T-helper 1 cell treated with Interleukin-12 subunit alpha and Interleukin-12 subunit beta and Interleukin-4 antibody, amounts not matched to agents 30 μg/mL and 1 μg/mL, for 36 hours (primary cell): ENCODE measurements around the gene FAM83E.
A peak's percentile ranks its signal among the peaks of the same experiment; 100 is the strongest.
"Not testable (repeated sequence)": the region's sequence is repeated elsewhere in the genome, so short reads cannot be mapped to it uniquely, and the experiment has no call there.

Source experiments
- H3K27ac Mint-ChIP-seq: one replicate; pipeline ENCODE4 v1.8.0; 2021; ENCODE audit warnings: mild to moderate bottlenecking, mixed read lengths
- H3K27me3 Mint-ChIP-seq: one replicate; pipeline ENCODE4 v1.8.0; 2021; ENCODE audit warnings: low read depth, mixed read lengths
- H3K36me3 Mint-ChIP-seq: one replicate; pipeline ENCODE4 v1.8.0; 2021; ENCODE audit warnings: low read depth, mixed read lengths
- H3K4me1 Mint-ChIP-seq: one replicate; pipeline ENCODE4 v1.8.0; 2021; ENCODE audit warnings: low read depth, mixed read lengths
- H3K4me3 Mint-ChIP-seq: one replicate; pipeline ENCODE4 v1.8.0; 2021; ENCODE audit warnings: mild to moderate bottlenecking, moderate library complexity, mixed read lengths
- H3K9me3 Mint-ChIP-seq: one replicate; pipeline ENCODE4 v1.8.0; 2021; ENCODE audit warnings: mixed read lengths

The FAM83E gene

GRCh38 chr19:48635966-48636858 lies 21.3 kb upstream of the FAM83E start:
- no peaks in the 10 kb centered on the region for H3K9me3 Mint-ChIP-seq
- peak overlapping the region; percentile 93 for H3K4me3 Mint-ChIP-seq
- peaks cover 27% of the 10 kb centered on the region for H3K4me1 Mint-ChIP-seq
- H3K27me3 Mint-ChIP-seq, result no peaks in the 10 kb centered on the region
- peak overlapping the region; percentile 76 for H3K27ac Mint-ChIP-seq
- H3K36me3 Mint-ChIP-seq, result peaks cover 6% of the 10 kb centered on the region

- H3K4me1 Mint-ChIP-seq, result peaks cover 27% of the 10 kb centered on the region
Measured at GRCh38 chr19:48635263-48635965, 20.5 kb upstream of the FAM83E start.

GRCh38 chr19:48634424-48635262 lies 19.8 kb upstream of the FAM83E start:
- Mint-ChIP-seq H3K4me1 (peaks cover 28% of the 10 kb centered on the region), H3K27ac (peak overlapping the region; percentile 81), H3K9me3 (no peaks in the 10 kb centered on the region), H3K36me3 (peaks cover 8% of the 10 kb centered on the region), H3K27me3 (no peaks in the 10 kb centered on the region), H3K4me3 (peak overlapping the region; percentile 76)

More at GRCh38 chr19:48635263-48635965, 20.5 kb upstream of the FAM83E start:
- H3K27ac Mint-ChIP-seq, result peak overlapping the region; percentile 81
- H3K27me3 Mint-ChIP-seq, result no peaks in the 10 kb centered on the region
- no peaks in the 10 kb centered on the region for H3K9me3 Mint-ChIP-seq
- peaks cover 6% of the 10 kb centered on the region for H3K36me3 Mint-ChIP-seq
- peak overlapping the region; percentile 93 for H3K4me3 Mint-ChIP-seq

- Mint-ChIP-seq H3K9me3 (no peaks in the 10 kb centered on the region), H3K4me1 (peaks cover 28% of the 10 kb centered on the region), H3K4me3 (peak overlapping the region; percentile 76), H3K27me3 (no peaks in the 10 kb centered on the region), H3K27ac (peak overlapping the region; percentile 81), H3K36me3 (peaks cover 8% of the 10 kb centered on the region)
Measured at GRCh38 chr19:48634036-48634342, 19.1 kb upstream of the FAM83E start.

GRCh38 chr19:48633148-48634035 lies 18.5 kb upstream of the FAM83E start:
- H3K9me3 Mint-ChIP-seq, result no peaks in the 10 kb centered on the region
- H3K27me3 Mint-ChIP-seq, result no peaks in the 10 kb centered on the region
- no peak overlapping the region for H3K27ac Mint-ChIP-seq
- H3K36me3 Mint-ChIP-seq, result peaks cover 10% of the 10 kb centered on the region
- H3K4me3 Mint-ChIP-seq, result no peak overlapping the region
- peaks cover 24% of the 10 kb centered on the region for H3K4me1 Mint-ChIP-seq

GRCh38 chr19:48632692-48633147 lies 17.8 kb upstream of the FAM83E start:
- peak overlapping the region; percentile 20 for H3K27ac Mint-ChIP-seq
- H3K9me3 Mint-ChIP-seq, result no peaks in the 10 kb centered on the region
- H3K4me1 Mint-ChIP-seq, result peaks cover 18% of the 10 kb centered on the region
- no peak overlapping the region for H3K4me3 Mint-ChIP-seq
- H3K36me3 Mint-ChIP-seq, result peaks cover 9% of the 10 kb centered on the region
- H3K27me3 Mint-ChIP-seq, result no peaks in the 10 kb centered on the region

GRCh38 chr19:48632286-48632685 lies 17.4 kb upstream of the FAM83E start:
- H3K36me3 Mint-ChIP-seq, H3K9me3 Mint-ChIP-seq, H3K4me3 Mint-ChIP-seq, H3K27me3 Mint-ChIP-seq: not testable (repeated sequence)
- Mint-ChIP-seq H3K27ac (peak overlapping the region; percentile 20), H3K4me1 (peaks cover 16% of the 10 kb centered on the region)

- H3K27ac Mint-ChIP-seq, result no peak overlapping the region
- peaks cover 12% of the 10 kb centered on the region for H3K36me3 Mint-ChIP-seq
- no peaks in the 10 kb centered on the region for H3K9me3 Mint-ChIP-seq
- H3K27me3 Mint-ChIP-seq, result no peaks in the 10 kb centered on the region
- H3K4me1 Mint-ChIP-seq, result peaks cover 19% of the 10 kb centered on the region
- no peak overlapping the region for H3K4me3 Mint-ChIP-seq
Measured at GRCh38 chr19:48631225-48631624, 16.3 kb upstream of the FAM83E start.

- Mint-ChIP-seq H3K4me3 (no peak overlapping the region), H3K27ac (no peak overlapping the region), H3K36me3 (peaks cover 12% of the 10 kb centered on the region), H3K9me3 (no peaks in the 10 kb centered on the region), H3K4me1 (peaks cover 19% of the 10 kb centered on the region), H3K27me3 (no peaks in the 10 kb centered on the region)
Measured at GRCh38 chr19:48630296-48631063, 15.6 kb upstream of the FAM83E start.

GRCh38 chr19:48629599-48630295 lies 14.9 kb upstream of the FAM83E start:
- no peak overlapping the region for H3K27ac Mint-ChIP-seq
- H3K4me1 Mint-ChIP-seq, result peaks cover 18% of the 10 kb centered on the region
- H3K9me3 Mint-ChIP-seq, result no peaks in the 10 kb centered on the region
- H3K36me3 Mint-ChIP-seq, result peaks cover 12% of the 10 kb centered on the region
- H3K4me3 Mint-ChIP-seq, result no peak overlapping the region
- H3K27me3 Mint-ChIP-seq, result no peaks in the 10 kb centered on the region

GRCh38 chr19:48629297-48629598 lies 14.4 kb upstream of the FAM83E start:
- H3K4me3 Mint-ChIP-seq, result no peak overlapping the region
- peaks cover 17% of the 10 kb centered on the region for H3K4me1 Mint-ChIP-seq
- H3K9me3 Mint-ChIP-seq, result no peaks in the 10 kb centered on the region
- H3K27ac Mint-ChIP-seq, result no peak overlapping the region
- H3K36me3 Mint-ChIP-seq, result peaks cover 12% of the 10 kb centered on the region
- H3K27me3 Mint-ChIP-seq, result no peaks in the 10 kb centered on the region

GRCh38 chr19:48628486-48629296 lies 13.8 kb upstream of the FAM83E start:
- no peak overlapping the region for H3K27ac Mint-ChIP-seq
- H3K4me1 Mint-ChIP-seq, result peaks cover 17% of the 10 kb centered on the region
- no peaks in the 10 kb centered on the region for H3K27me3 Mint-ChIP-seq
- no peaks in the 10 kb centered on the region for H3K9me3 Mint-ChIP-seq
- H3K36me3 Mint-ChIP-seq, result peaks cover 15% of the 10 kb centered on the region
- H3K4me3 Mint-ChIP-seq, result no peak overlapping the region
